Smooth muscle cell (in vitro differentiated cells): Measurements from ENCODE around the gene MYO1A. TPM values are rescaled to one million over a fixed set of nuclear protein-coding genes. Genes with fewer than 3 reads are reported as not detected.
"Not testable (repeated sequence)": the region's sequence is repeated elsewhere in the genome, so short reads cannot be mapped to it uniquely, and the experiment has no call there.

Source experiments
- DNase-seq: peaks from one replicate; lab custom pipeline; 2025; ENCODE audit not compliant: unreplicated experiment; lab: John Stamatoyannopoulos, UW
- H2AFZ ChIP-seq: fragments of 200-600 bp; sonication (generic); 2 replicates; pipeline ENCODE4 v1.6.0; 2016; ENCODE audit warnings: antibody characterized with exemption, low read depth, mild to moderate bottlenecking
- H3F3A ChIP-seq: fragments of 200-600 bp; sonication (generic); 2 replicates; pipeline ENCODE4 v1.6.0; 2017; ENCODE audit warnings: antibody characterized with exemption, low read depth
- H3K27ac ChIP-seq: fragments of 200-600 bp; sonication (generic); 2 replicates; pipeline ENCODE4 v1.5.1; 2016; ENCODE audit warnings: low read depth, mild to moderate bottlenecking
- H3K27me3 ChIP-seq: fragments of 200-600 bp; sonication (generic); 2 replicates; pipeline ENCODE4 v1.6.1; 2016; ENCODE audit warnings: low read depth, mild to moderate bottlenecking
- H3K36me3 ChIP-seq: fragments of 200-600 bp; sonication (generic); 2 replicates; pipeline ENCODE4 v1.5.1; 2016; ENCODE audit warnings: low read depth
- H3K4me1 ChIP-seq: fragments of 200-600 bp; sonication (generic); 2 replicates; pipeline ENCODE4 v1.5.1; 2016; ENCODE audit warnings: low read depth
- H3K4me2 ChIP-seq: fragments of 200-600 bp; sonication (generic); 2 replicates; pipeline ENCODE4 v1.6.0; 2016; ENCODE audit warnings: mild to moderate bottlenecking
- H3K4me3 ChIP-seq: fragments of 200-600 bp; sonication (generic); 2 replicates; pipeline ENCODE4 v1.5.1; 2016; ENCODE audit warnings: mild to moderate bottlenecking
- H3K79me2 ChIP-seq: fragments of 200-600 bp; sonication (generic); 2 replicates; pipeline ENCODE4 v1.6.0; 2016; ENCODE audit warnings: low read depth, mild to moderate bottlenecking
- H3K9ac ChIP-seq: fragments of 200-600 bp; sonication (generic); 2 replicates; pipeline ENCODE4 v1.6.0; 2016; ENCODE audit warnings: low read depth
- H3K9me3 ChIP-seq: fragments of 200-600 bp; sonication (generic); replicated peaks from 2 replicates; pipeline ENCODE4 v1.5.1; 2016; ENCODE audit warnings: low read depth
- H4K20me1 ChIP-seq: fragments of 200-600 bp; sonication (generic); 2 replicates; pipeline ENCODE4 v1.6.0; 2016; ENCODE audit warnings: low read depth
- WGBS: methylation state at CpG from one replicate; pipeline ENCODE4 v1.1.7; 2016; ENCODE audit warnings: low lambda C conversion rate; 5-methylcytosine and 5-hydroxymethylcytosine counted together
- polyA plus RNA-seq: library from polyadenylated mRNA; unstranded; fragments of >200 nt; fragmentation: Nextera tagmentation; extraction: Ambion mirVana; gene quantifications from 2 replicates; pipeline ENCODE4 v1.2.1, GENCODE V29; 2016
- total RNA-seq: library from RNA; depleted of rRNA; stranded (reverse); fragments of >200 nt; gene quantifications from 2 replicates; pipeline ENCODE4 v1.2.3, GENCODE V29; 2014
- TF ChIP-seq, protein P1 (sequence below): fragments of 200-600 bp; sonication (generic); IDR thresholded peaks from 2 replicates; pipeline ENCODE4 v1.5.1; 2017; ENCODE audit warnings: borderline replicate concordance, mild to moderate bottlenecking, antibody characterized with exemption; ENCODE audit not compliant: insufficient read depth, poor library complexity, severe bottlenecking

MYO1A gene
- total and polyA plus RNA-seq, 2 experiments from 2014 or later = not detected

DNA sequence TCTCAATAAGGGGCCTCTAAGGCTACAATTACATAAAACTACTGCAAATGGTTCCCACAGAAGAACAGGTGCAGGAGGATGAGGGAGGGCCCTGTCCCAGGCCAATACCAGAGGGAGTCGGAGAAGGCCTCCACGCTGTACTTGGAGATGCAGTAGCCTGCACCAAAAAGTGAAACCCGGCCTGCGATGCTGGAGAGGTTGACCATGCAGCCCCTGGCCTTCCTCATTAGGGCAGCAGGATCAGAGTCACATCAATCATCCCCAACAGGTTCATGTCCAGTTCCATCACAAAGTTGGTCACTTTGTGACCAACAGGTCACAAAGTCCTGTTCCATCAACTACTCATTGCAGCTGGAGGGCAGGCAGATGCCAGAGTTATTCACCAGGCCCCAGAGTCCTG lies 66.5 kb downstream of the MYO1A start:
- Histone ChIP-seq H3K79me2 (no peaks in the 10 kb centered on the region), H3K36me3 (no peaks in the 10 kb centered on the region), H3K9me3 (no peaks in the 10 kb centered on the region), H2AFZ (no peak overlapping the region), H3K9ac (no peak overlapping the region), H3K27ac (no peak overlapping the region), H3K27me3 (no peaks in the 10 kb centered on the region), H3K4me1 (no peaks in the 10 kb centered on the region), H3K4me3 (no peak overlapping the region), H3K4me2 (no peak overlapping the region), H4K20me1 (no peaks in the 10 kb centered on the region), H3F3A (peaks cover 7% of the 10 kb centered on the region)
- DNase-seq = no peak
- TF ChIP-seq, protein P1, sequence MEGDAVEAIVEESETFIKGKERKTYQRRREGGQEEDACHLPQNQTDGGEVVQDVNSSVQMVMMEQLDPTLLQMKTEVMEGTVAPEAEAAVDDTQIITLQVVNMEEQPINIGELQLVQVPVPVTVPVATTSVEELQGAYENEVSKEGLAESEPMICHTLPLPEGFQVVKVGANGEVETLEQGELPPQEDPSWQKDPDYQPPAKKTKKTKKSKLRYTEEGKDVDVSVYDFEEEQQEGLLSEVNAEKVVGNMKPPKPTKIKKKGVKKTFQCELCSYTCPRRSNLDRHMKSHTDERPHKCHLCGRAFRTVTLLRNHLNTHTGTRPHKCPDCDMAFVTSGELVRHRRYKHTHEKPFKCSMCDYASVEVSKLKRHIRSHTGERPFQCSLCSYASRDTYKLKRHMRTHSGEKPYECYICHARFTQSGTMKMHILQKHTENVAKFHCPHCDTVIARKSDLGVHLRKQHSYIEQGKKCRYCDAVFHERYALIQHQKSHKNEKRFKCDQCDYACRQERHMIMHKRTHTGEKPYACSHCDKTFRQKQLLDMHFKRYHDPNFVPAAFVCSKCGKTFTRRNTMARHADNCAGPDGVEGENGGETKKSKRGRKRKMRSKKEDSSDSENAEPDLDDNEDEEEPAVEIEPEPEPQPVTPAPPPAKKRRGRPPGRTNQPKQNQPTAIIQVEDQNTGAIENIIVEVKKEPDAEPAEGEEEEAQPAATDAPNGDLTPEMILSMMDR = no peak
- 97% methylated on average over 4 of the region's 4 CpGs for WGBS

DNA sequence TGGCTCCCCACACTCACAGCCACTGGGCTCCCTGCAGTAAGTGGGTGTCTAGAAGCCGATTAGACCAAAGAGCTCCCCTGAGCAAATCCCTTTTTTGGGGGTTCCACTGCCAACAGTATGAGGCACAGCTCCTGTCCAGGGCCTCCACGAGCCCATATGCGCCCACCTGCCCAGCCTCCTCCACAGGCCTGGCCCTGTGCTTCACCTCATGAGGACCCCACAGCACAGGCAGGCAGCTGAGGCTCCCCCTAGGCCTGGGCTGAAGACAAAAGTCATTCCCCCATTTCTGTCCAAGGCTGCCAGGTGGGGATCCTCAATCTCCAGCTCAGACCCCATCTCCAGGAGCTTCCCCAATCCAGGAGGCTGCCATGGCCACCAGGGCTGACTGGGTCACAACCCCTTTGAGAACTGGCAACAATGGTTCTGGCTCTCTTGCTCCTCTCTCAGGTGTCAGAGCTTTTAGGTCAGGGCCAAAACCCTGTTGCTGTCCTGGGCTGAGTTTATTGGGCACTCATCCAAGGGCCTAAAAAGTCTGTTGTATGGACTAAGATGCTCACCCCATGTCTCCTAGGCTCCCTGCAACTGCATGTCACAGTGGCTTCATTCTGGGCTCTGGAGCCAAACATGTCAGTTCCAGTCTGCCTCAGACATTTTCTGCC lies 67.2 kb downstream of the MYO1A start:
- not testable (repeated sequence) for H3K4me1 ChIP-seq, DNase-seq, H4K20me1 ChIP-seq, H3K36me3 ChIP-seq, H3K9me3 ChIP-seq, H3K4me2 ChIP-seq, H3K4me3 ChIP-seq, H3K79me2 ChIP-seq, H3K27me3 ChIP-seq, H2AFZ ChIP-seq, H3F3A ChIP-seq, H3K27ac ChIP-seq, H3K9ac ChIP-seq
- WGBS = 78% methylated on average over 3 of the region's 3 CpGs

DNA sequence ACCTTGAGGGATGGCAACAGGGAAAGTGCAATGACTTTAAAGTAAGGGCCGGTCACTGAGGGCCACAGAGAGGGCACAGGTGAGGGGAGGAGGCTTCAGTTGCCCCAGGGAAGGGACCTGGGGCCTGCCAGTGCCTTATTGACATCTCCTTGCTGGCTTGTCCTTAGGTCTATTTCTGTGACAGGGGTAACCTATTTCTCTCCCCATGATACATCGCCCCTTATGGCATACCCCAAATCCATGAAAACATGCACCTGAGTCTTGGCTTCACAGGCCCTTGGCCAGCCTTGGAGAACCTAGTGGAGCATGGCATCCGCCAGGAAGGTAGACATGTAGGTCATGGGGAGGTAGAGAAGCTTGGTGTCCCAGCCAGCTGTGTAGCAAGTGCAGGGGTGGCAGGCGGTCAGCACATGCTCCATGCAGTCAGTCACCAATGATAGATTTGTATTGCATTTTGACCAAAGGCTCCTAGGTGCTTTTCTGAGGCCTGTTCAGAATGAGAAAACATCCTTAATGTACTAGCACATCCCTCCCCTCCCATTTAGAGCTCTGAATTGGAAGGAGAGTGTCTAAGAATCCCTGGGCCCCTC lies 68.9 kb downstream of the MYO1A start:
- Histone ChIP-seq H3K36me3 (no peaks in the 10 kb centered on the region), H3K4me3 (no peak overlapping the region), H3K79me2 (no peaks in the 10 kb centered on the region), H3K9ac (no peak overlapping the region), H3K27me3 (no peaks in the 10 kb centered on the region), H4K20me1 (no peaks in the 10 kb centered on the region), H3K4me1 (no peaks in the 10 kb centered on the region), H3K27ac (no peak overlapping the region), H3K4me2 (no peak overlapping the region), H2AFZ (no peak overlapping the region), H3K9me3 (no peaks in the 10 kb centered on the region), H3F3A (peaks cover 2% of the 10 kb centered on the region)
- TF ChIP-seq, protein P1 = no peak
- WGBS = 94% methylated on average over 4 of the region's 4 CpGs
- no peak for DNase-seq

DNA sequence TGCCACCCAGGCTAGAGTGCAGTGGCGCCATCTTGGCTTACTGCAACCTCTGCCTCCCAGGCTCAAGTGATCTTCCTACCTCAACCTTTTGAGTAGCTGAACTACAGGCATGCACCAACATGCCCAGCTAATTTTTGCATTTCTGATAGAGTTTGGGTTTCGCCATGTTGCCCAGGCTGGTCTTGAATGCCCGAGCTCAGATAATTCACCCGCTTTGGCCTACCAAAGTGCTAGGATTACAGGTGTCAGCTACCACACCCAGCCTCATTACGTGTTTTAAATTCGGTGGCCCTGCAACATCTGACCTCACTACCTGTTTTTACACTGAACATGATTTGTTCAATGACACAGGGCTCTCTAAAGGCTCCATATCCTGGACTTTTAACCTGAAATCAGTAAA lies 69.7 kb downstream of the MYO1A start:
- H3K9me3 ChIP-seq = no peaks in the 10 kb centered on the region
- H3K9ac ChIP-seq = no peak overlapping the region
- no peaks in the 10 kb centered on the region for H3F3A ChIP-seq
- no peaks in the 10 kb centered on the region for H3K4me1 ChIP-seq
- no peaks in the 10 kb centered on the region for H4K20me1 ChIP-seq
- no peaks in the 10 kb centered on the region for H3K27me3 ChIP-seq
- H3K27ac ChIP-seq = no peak overlapping the region
- no peak overlapping the region for H3K4me2 ChIP-seq
- DNase-seq = no peak
- no peak overlapping the region for H2AFZ ChIP-seq
- 89% methylated on average over 6 of the region's 6 CpGs for WGBS
- no peaks in the 10 kb centered on the region for H3K36me3 ChIP-seq
- no peak overlapping the region for H3K4me3 ChIP-seq
- no peaks in the 10 kb centered on the region for H3K79me2 ChIP-seq
- TF ChIP-seq, protein P1 = no peak
